Cardiac fibroblast (primary cell): ENCODE data around the gene TNFRSF8.

ENCODE experiments used
- DNase-seq, 2 donors: peaks; one replicate each; pipeline versions ENCODE4 v3.0.0 to v3.0.0-alpha.2; 2010; ENCODE audit warnings: low read depth in 2 of 2
- H3K4me3 ChIP-seq, 2 donors: replicated peaks in 1 of 2; 1 replicate in 1 of 2; 2 replicates in 1 of 2; pipeline ENCODE4 v1.5.1; 2011; ENCODE audit warnings: low read depth in 2 of 2, low read length in 2 of 2, mild to moderate bottlenecking in 2 of 2, moderate library complexity in 1 of 2
- CTCF ChIP-seq: IDR thresholded peaks from one replicate; pipeline ENCODE4 v1.5.1; 2011; ENCODE audit warnings: low read depth, mild to moderate bottlenecking, low read length, inconsistent platforms

Gene TNFRSF8

GRCh38 chr1:12060500-12060899 is 2.6 kb upstream of the TNFRSF8 start:
- TF ChIP-seq CTCF, result no peak
- DNase-seq, result no peak
- no peak overlapping the region for H3K4me3 ChIP-seq

- TF ChIP-seq CTCF, result no peak
- DNase-seq, result no peak
- no peak overlapping the region for H3K4me3 ChIP-seq
Observed at GRCh38 chr1:12064073-12064969, 1.2 kb downstream of the TNFRSF8 start.

- DNase-seq, result no peak
- no peak overlapping the region for H3K4me3 ChIP-seq
- TF ChIP-seq CTCF, result no peak
Observed at GRCh38 chr1:12065872-12066271, 2.8 kb downstream of the TNFRSF8 start.

GRCh38 chr1:12067900-12068821 is 5.1 kb downstream of the TNFRSF8 start:
- no peak for TF ChIP-seq CTCF
- peak; percentile 64 to 88 for DNase-seq
- H3K4me3 ChIP-seq, result no peak overlapping the region

- no peak for TF ChIP-seq CTCF
- H3K4me3 ChIP-seq, result no peak overlapping the region
- no peak for DNase-seq
Observed at GRCh38 chr1:12069623-12070244, 6.6 kb downstream of the TNFRSF8 start.

- DNase-seq, result no peak
- no peak for TF ChIP-seq CTCF
- H3K4me3 ChIP-seq, result no peak overlapping the region
Observed at GRCh38 chr1:12071892-12072291, 8.8 kb downstream of the TNFRSF8 start.
